ENCODE measurements around the gene GCSAM. TPM values are rescaled to one million over a fixed set of nuclear protein-coding genes. Genes with fewer than 3 reads are reported as not detected.

The GCSAM gene
- total and polyA plus RNA-seq, 2 donors (not counting 1 experiment from before 2014, with no cell fraction given), result 14.9 to 24.6 TPM

DNA sequence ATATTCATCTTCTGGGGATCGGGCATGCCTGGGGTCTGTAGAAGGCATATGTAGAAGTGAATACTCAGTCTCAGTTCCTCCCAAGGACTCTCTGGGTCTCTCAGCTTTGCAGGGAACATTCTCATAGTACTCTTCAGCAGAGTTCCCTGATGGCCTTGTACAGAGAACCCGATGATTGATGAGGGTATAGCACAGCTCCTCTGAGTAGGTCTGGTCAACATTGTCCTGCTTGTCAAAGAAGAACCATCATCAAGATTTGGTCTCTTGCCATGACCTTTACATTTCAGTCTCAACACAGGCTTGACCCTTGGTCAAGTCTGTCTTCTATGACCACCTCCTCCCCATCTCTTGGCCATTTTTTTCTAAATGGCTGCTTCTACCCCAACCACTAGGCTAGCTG lies 9.5 kb downstream of the GCSAM start:
- H3K9me3 Mint-ChIP-seq (ENCODE audit: insufficient read depth), result no peaks in the 10 kb centered on the region
- WGBS (ENCODE audit: insufficient coverage), result 56% methylated on average over 2 of the region's 2 CpGs
- Histone ChIP-seq H3K4me3 (ENCODE audit: control extremely low read depth in 1 of 5, extremely low read depth in 1 of 5, insufficient read depth in 1 of 5, low read depth in 2 of 5, low read length in 4 of 5) (no peak overlapping the region), H3K9me3 (ENCODE audit: control extremely low read depth in 1 of 3, control insufficient read depth in 2 of 3, insufficient read depth in 1 of 3, low read length in 2 of 3) (no peaks in the 10 kb centered on the region), H2AFZ (ENCODE audit: insufficient read depth, low read depth, low read length, poor library complexity, severe bottlenecking) (no peak overlapping the region), H3K79me2 (ENCODE audit: control insufficient read depth, insufficient read depth, low read length) (peaks cover 27% of the 10 kb centered on the region), H3K4me1 (ENCODE audit: control insufficient read depth in 2 of 2, insufficient read depth in 2 of 2, low read length in 2 of 2) (peaks cover 85 to 93% of the 10 kb centered on the region in 2 donors), H3K9ac (ENCODE audit: low read length) (no peak overlapping the region), H3K4me2 (replicated peaks; ENCODE audit: low read depth, low read length, poor library complexity, severe bottlenecking) (no peak overlapping the region), H4K20me1 (ENCODE audit: control insufficient read depth, insufficient read depth, low read length, poor library complexity, severe bottlenecking) (no peaks in the 10 kb centered on the region), H3K27ac (ENCODE audit: low read length in 2 of 2) (no peak overlapping the region), H3K36me3 (replicated peaks in 1 of 2; ENCODE audit: control extremely low read depth in 1 of 2, control insufficient read depth in 1 of 2, extremely low read depth in 1 of 2, insufficient read depth in 2 of 2, low read length in 1 of 2) (peaks cover 0 to 19% of the 10 kb centered on the region in 2 experiments), H3K27me3 (replicated peaks in 1 of 4; ENCODE audit: control extremely low read depth in 1 of 4, control insufficient read depth in 3 of 4, insufficient read depth in 4 of 4, low read length in 3 of 4) (no peaks in the 10 kb centered on the region)
- H3K4me3 Mint-ChIP-seq, result no peak overlapping the region
- H3K27me3 Mint-ChIP-seq, result no peaks in the 10 kb centered on the region
- no peak for ATAC-seq (ENCODE audit: low read depth)
- H3K4me1 Mint-ChIP-seq, result peaks cover 90% of the 10 kb centered on the region
- H3K27ac Mint-ChIP-seq, result peak overlapping the region; percentile 37
- no peak for TF ChIP-seq EZH2 (IDR thresholded peaks at IDR 0.05; ENCODE audit: borderline replicate concordance, insufficient read depth, low read depth, low read length, poor library complexity, severe bottlenecking)
- TF ChIP-seq, protein P1, sequence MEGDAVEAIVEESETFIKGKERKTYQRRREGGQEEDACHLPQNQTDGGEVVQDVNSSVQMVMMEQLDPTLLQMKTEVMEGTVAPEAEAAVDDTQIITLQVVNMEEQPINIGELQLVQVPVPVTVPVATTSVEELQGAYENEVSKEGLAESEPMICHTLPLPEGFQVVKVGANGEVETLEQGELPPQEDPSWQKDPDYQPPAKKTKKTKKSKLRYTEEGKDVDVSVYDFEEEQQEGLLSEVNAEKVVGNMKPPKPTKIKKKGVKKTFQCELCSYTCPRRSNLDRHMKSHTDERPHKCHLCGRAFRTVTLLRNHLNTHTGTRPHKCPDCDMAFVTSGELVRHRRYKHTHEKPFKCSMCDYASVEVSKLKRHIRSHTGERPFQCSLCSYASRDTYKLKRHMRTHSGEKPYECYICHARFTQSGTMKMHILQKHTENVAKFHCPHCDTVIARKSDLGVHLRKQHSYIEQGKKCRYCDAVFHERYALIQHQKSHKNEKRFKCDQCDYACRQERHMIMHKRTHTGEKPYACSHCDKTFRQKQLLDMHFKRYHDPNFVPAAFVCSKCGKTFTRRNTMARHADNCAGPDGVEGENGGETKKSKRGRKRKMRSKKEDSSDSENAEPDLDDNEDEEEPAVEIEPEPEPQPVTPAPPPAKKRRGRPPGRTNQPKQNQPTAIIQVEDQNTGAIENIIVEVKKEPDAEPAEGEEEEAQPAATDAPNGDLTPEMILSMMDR (IDR thresholded peaks at IDR 0.05), result no peak
- ChIA-PET CTCF (interaction anchor here (1.1 to 3.5 kb wide), 3 partner anchors 12 to 14 kb away, joined by 3 to 27 read pairs (median 15); no protein-coding TSS in a partner anchor), POLR2A (no interaction called here)
- DNase-seq, result no peak
- intact Hi-C loops (cut with micrococcal nuclease), result no loop called here

DNA sequence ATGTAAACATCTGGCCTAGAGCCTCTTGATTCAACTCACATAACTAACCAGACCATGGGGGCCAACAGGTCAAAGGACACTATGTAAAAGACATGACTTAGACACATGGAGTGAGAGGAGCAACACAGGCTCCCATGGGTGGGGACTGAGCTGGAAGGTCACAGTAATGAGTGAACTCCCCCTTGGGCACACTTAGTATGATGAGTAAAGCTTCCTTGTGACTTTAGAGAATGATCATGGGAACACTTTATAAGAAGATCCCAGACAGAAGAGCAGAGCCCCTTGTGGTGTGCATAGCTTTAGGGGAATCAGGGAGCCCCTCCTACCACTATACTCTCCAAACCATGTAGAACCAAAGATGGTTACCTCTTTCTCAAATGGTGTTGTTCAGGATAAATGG lies 10.2 kb downstream of the GCSAM start:
- ATAC-seq (ENCODE audit: low read depth) (no peak), DNase-seq (no peak)
- H3K27ac ChIP-seq (ENCODE audit: low read length in 2 of 2), result no peak overlapping the region
- H3K9me3 ChIP-seq (ENCODE audit: control extremely low read depth in 1 of 3, control insufficient read depth in 2 of 3, insufficient read depth in 1 of 3, low read length in 2 of 3), result no peaks in the 10 kb centered on the region
- CTCF ChIA-PET, result interaction anchor here (1.1 to 3.5 kb wide), 2 partner anchors 12 to 13 kb away, joined by 3 to 27 read pairs; no protein-coding TSS in a partner anchor
- TF ChIP-seq, protein P1 (IDR thresholded peaks at IDR 0.05), result no peak
- no peak for TF ChIP-seq EZH2 (IDR thresholded peaks at IDR 0.05; ENCODE audit: borderline replicate concordance, insufficient read depth, low read depth, low read length, poor library complexity, severe bottlenecking)
- POLR2A ChIA-PET, result no interaction called here
- no peaks in the 10 kb centered on the region for H4K20me1 ChIP-seq (ENCODE audit: control insufficient read depth, insufficient read depth, low read length, poor library complexity, severe bottlenecking)
- H3K4me1 Mint-ChIP-seq, result peaks cover 90% of the 10 kb centered on the region
- no peak overlapping the region for H2AFZ ChIP-seq (ENCODE audit: insufficient read depth, low read depth, low read length, poor library complexity, severe bottlenecking)
- H3K4me3 ChIP-seq (ENCODE audit: control extremely low read depth in 1 of 5, extremely low read depth in 1 of 5, insufficient read depth in 1 of 5, low read depth in 2 of 5, low read length in 4 of 5), result no peak overlapping the region
- H3K27me3 Mint-ChIP-seq, result no peaks in the 10 kb centered on the region
- H3K4me3 Mint-ChIP-seq, result no peak overlapping the region
- H3K27me3 ChIP-seq (replicated peaks in 1 of 4; ENCODE audit: control extremely low read depth in 1 of 4, control insufficient read depth in 3 of 4, insufficient read depth in 4 of 4, low read length in 3 of 4), result no peaks in the 10 kb centered on the region
- no peaks in the 10 kb centered on the region for H3K9me3 Mint-ChIP-seq (ENCODE audit: insufficient read depth)
- peak overlapping the region; percentile 20 for H3K27ac Mint-ChIP-seq
- H3K9ac ChIP-seq (ENCODE audit: low read length), result no peak overlapping the region
- peaks cover 85 to 93% of the 10 kb centered on the region in 2 donors for H3K4me1 ChIP-seq (ENCODE audit: control insufficient read depth in 2 of 2, insufficient read depth in 2 of 2, low read length in 2 of 2)
- H3K36me3 ChIP-seq (replicated peaks in 1 of 2; ENCODE audit: control extremely low read depth in 1 of 2, control insufficient read depth in 1 of 2, extremely low read depth in 1 of 2, insufficient read depth in 2 of 2, low read length in 1 of 2), result peaks cover 0 to 19% of the 10 kb centered on the region in 2 experiments
- no peak overlapping the region for H3K4me2 ChIP-seq (replicated peaks; ENCODE audit: low read depth, low read length, poor library complexity, severe bottlenecking)
- peaks cover 27% of the 10 kb centered on the region for H3K79me2 ChIP-seq (ENCODE audit: control insufficient read depth, insufficient read depth, low read length)
- intact Hi-C loops (cut with micrococcal nuclease), result no loop called here

Data from B cell (primary cell).